ENCODE measurements around the gene RFX8.
"Not testable (repeated sequence)": the region's sequence is repeated elsewhere in the genome, so short reads cannot be mapped to it uniquely, and the experiment has no call there.

RFX8 gene

GRCh38 chr2:101474731-101475384 is at the start of gene RFX8:
TSS of gene RFX8 (minus strand) at chr2:101475112. CDS start at chr2:101466848, 8,264 bp downstream.
- in situ Hi-C loops (cut with MboI; ENCODE audit: low sequenced_read_pairs): no loop called here

GRCh38 chr2:101521487-101521886 is 46.6 kb upstream of the RFX8 start:
- in situ Hi-C loops (cut with MboI; ENCODE audit: low sequenced_read_pairs): no loop called here

- in situ Hi-C loops (cut with MboI; ENCODE audit: low sequenced_read_pairs): no loop called here
These were observed 45.3 kb upstream of the RFX8 start for GRCh38 chr2:101520246-101520645.

- in situ Hi-C loops (cut with MboI; ENCODE audit: low sequenced_read_pairs): no loop called here
These were observed 43.9 kb upstream of the RFX8 start for GRCh38 chr2:101518578-101519492.

GRCh38 chr2:101517758-101518271 is 42.9 kb upstream of the RFX8 start:
- in situ Hi-C loops (cut with MboI; ENCODE audit: low sequenced_read_pairs): no loop called here

- in situ Hi-C loops (cut with MboI; ENCODE audit: low sequenced_read_pairs): no loop called here
These were observed 42.1 kb upstream of the RFX8 start for GRCh38 chr2:101516823-101517690.

GRCh38 chr2:101516349-101516748 is 41.4 kb upstream of the RFX8 start:
- in situ Hi-C loops (cut with MboI; ENCODE audit: low sequenced_read_pairs): no loop called here

GRCh38 chr2:101515477-101515876 is 40.6 kb upstream of the RFX8 start:
- in situ Hi-C loops (cut with MboI; ENCODE audit: low sequenced_read_pairs): no loop called here

GRCh38 chr2:101512993-101513392 is 38.1 kb upstream of the RFX8 start:
- in situ Hi-C loops (cut with MboI; ENCODE audit: low sequenced_read_pairs): no loop called here

GRCh38 chr2:101511381-101511780 is 36.5 kb upstream of the RFX8 start:
- in situ Hi-C loops (cut with MboI; ENCODE audit: low sequenced_read_pairs): no loop called here

- in situ Hi-C loops (cut with MboI; ENCODE audit: low sequenced_read_pairs): no loop called here
These were observed 34.8 kb upstream of the RFX8 start for GRCh38 chr2:101509499-101510284.

GRCh38 chr2:101508636-101509035 is 33.7 kb upstream of the RFX8 start:
- in situ Hi-C loops (cut with MboI; ENCODE audit: low sequenced_read_pairs): no loop called here

GRCh38 chr2:101505276-101505675 is 30.4 kb upstream of the RFX8 start:
- in situ Hi-C loops (cut with MboI; ENCODE audit: low sequenced_read_pairs): not testable (repeated sequence)

GRCh38 chr2:101504744-101505143 is 29.8 kb upstream of the RFX8 start:
- in situ Hi-C loops (cut with MboI; ENCODE audit: low sequenced_read_pairs): not testable (repeated sequence)

GRCh38 chr2:101502095-101502494 is 27.2 kb upstream of the RFX8 start:
- in situ Hi-C loops (cut with MboI; ENCODE audit: low sequenced_read_pairs): no loop called here

- in situ Hi-C loops (cut with MboI; ENCODE audit: low sequenced_read_pairs): no loop called here
These were observed 26.5 kb upstream of the RFX8 start for GRCh38 chr2:101501443-101501842.

- in situ Hi-C loops (cut with MboI; ENCODE audit: low sequenced_read_pairs): no loop called here
These were observed 25.9 kb upstream of the RFX8 start for GRCh38 chr2:101500860-101501259.

GRCh38 chr2:101500180-101500579 is 25.3 kb upstream of the RFX8 start:
- in situ Hi-C loops (cut with MboI; ENCODE audit: low sequenced_read_pairs): no loop called here

GRCh38 chr2:101496279-101496678 is 21.4 kb upstream of the RFX8 start:
- in situ Hi-C loops (cut with MboI; ENCODE audit: low sequenced_read_pairs): no loop called here

GRCh38 chr2:101492936-101493473 is 18.1 kb upstream of the RFX8 start:
- in situ Hi-C loops (cut with MboI; ENCODE audit: low sequenced_read_pairs): no loop called here
